NCI-H1105 treated with DMSO at 0.1 percent for 48 hours (cell line): ENCODE measurements around the gene MINDY2.
"Not testable (repeated sequence)": the region's sequence is repeated elsewhere in the genome, so short reads cannot be mapped to it uniquely, and the experiment has no call there.

ENCODE experiments used
- DNase-seq: peaks from one replicate; lab custom pipeline; 2025; lab: John Stamatoyannopoulos, UW

MINDY2 gene

GRCh38 chr15:58830556-58830955 is 59.5 kb downstream of the MINDY2 start:
- no peak for DNase-seq

- DNase-seq: not testable (repeated sequence)
Measured at GRCh38 chr15:58833681-58834426, 62.8 kb downstream of the MINDY2 start.

GRCh38 chr15:58839485-58839884 is 68.4 kb downstream of the MINDY2 start:
- no peak for DNase-seq

- no peak for DNase-seq
Measured at GRCh38 chr15:58840048-58840447, 68.9 kb downstream of the MINDY2 start.

- DNase-seq: no peak
Measured at GRCh38 chr15:58842713-58843396, 71.8 kb downstream of the MINDY2 start.

- DNase-seq: not testable (repeated sequence)
Measured at GRCh38 chr15:58851205-58851604, 80.1 kb downstream of the MINDY2 start.

GRCh38 chr15:58852347-58852746 is 81.2 kb downstream of the MINDY2 start:
- no peak for DNase-seq

GRCh38 chr15:58854593-58854992 is 83.5 kb downstream of the MINDY2 start:
- DNase-seq: no peak

- no peak for DNase-seq
Measured at GRCh38 chr15:58856086-58856485, 85.0 kb downstream of the MINDY2 start.

- DNase-seq: not testable (repeated sequence)
Measured at GRCh38 chr15:58856621-58857020, 85.5 kb downstream of the MINDY2 start.

- no peak for DNase-seq
Measured at GRCh38 chr15:58862326-58862725, 91.2 kb downstream of the MINDY2 start.

GRCh38 chr15:58864602-58865424 is 93.7 kb downstream of the MINDY2 start:
- DNase-seq: no peak

GRCh38 chr15:58865425-58865880 is 94.4 kb downstream of the MINDY2 start:
- no peak for DNase-seq

GRCh38 chr15:58867926-58868325 is 96.8 kb downstream of the MINDY2 start:
- DNase-seq: no peak

GRCh38 chr15:58870451-58870850 is 99.3 kb downstream of the MINDY2 start:
- no peak for DNase-seq

- no peak for DNase-seq
Measured at GRCh38 chr15:58873267-58873666, 102.2 kb downstream of the MINDY2 start.

GRCh38 chr15:58875343-58875742 is 104.2 kb downstream of the MINDY2 start:
- DNase-seq: no peak

- no peak for DNase-seq
Measured at GRCh38 chr15:58876306-58877106, 105.4 kb downstream of the MINDY2 start.

- no peak for DNase-seq
Measured at GRCh38 chr15:58877999-58878825, 107.1 kb downstream of the MINDY2 start.

- no peak for DNase-seq
Measured at GRCh38 chr15:58880320-58880719, 109.2 kb downstream of the MINDY2 start.

GRCh38 chr15:58882243-58882642 is 111.1 kb downstream of the MINDY2 start:
- no peak for DNase-seq
